Upper lobe of left lung (tissue), 6 donors: ENCODE data around the gene CYSRT1. TPM values are rescaled to one million over a fixed set of nuclear protein-coding genes. Genes with fewer than 3 reads are reported as not detected.
A peak's percentile ranks its signal among the peaks of the same experiment; 100 is the strongest.

Experiments used
- ATAC-seq, 2 donors: fragments of 200-7000 bp; cut with Tn5 transposase; one replicate each; pipeline ENCODE4 v1.9.1; 2022; ENCODE audit warnings: mild to moderate bottlenecking in 2 of 2, moderate library complexity in 2 of 2; ENCODE audit not compliant: low FRiP score in 2 of 2
- DNase-seq, 2 donors: peaks; one replicate each; pipeline ENCODE4 v3.0.0-alpha.2; 2019 to 2020
- H3K27ac ChIP-seq, 4 donors: fragments of 200-600 bp; sonication (generic); one replicate each; pipeline ENCODE4 v1.5.1; 2016 to 2019
- H3K27me3 ChIP-seq, 4 donors: fragments of 200-600 bp; sonication (generic); one replicate each; pipeline ENCODE4 v1.5.1; 2017 to 2019
- H3K36me3 ChIP-seq, 4 donors: fragments of 200-600 bp; sonication (generic); one replicate each; pipeline ENCODE4 v1.5.1; 2016 to 2019
- H3K4me1 ChIP-seq, 4 donors: fragments of 200-600 bp; sonication (generic); one replicate each; pipeline ENCODE4 v1.5.1; 2018 to 2019
- H3K4me3 ChIP-seq, 4 donors: fragments of 200-600 bp; sonication (generic); one replicate each; pipeline ENCODE4 v1.5.1; 2017 to 2019; ENCODE audit warnings: mild to moderate bottlenecking in 2 of 4, moderate library complexity in 1 of 4
- H3K9me3 ChIP-seq, 4 donors: fragments of 200-600 bp; sonication (generic); one replicate each; pipeline ENCODE4 v1.5.1; 2018 to 2019
- EP300 ChIP-seq, 4 donors: sonication (generic); formaldehyde crosslinking; IDR thresholded peaks; one replicate each; pipeline ENCODE4 v1.5.1; 2017; ENCODE audit warnings: antibody characterized with exemption in 4 of 4, control low read depth in 2 of 4
- POLR2A ChIP-seq, 4 donors: fragments of 450-650 bp; IDR thresholded peaks; one replicate each; pipeline ENCODE4 v1.5.1; 2016 to 2017; ENCODE audit warnings: antibody characterized with exemption in 4 of 4, mild to moderate bottlenecking in 2 of 4
- POLR2AphosphoS5 ChIP-seq, 2 donors: sonication (generic); formaldehyde crosslinking; IDR thresholded peaks; one replicate each; pipeline ENCODE4 v1.5.1; 2017; ENCODE audit warnings: antibody characterized with exemption in 2 of 2
- WGBS, 2 donors: methylation state at CpG; one replicate each; pipeline ENCODE4 v1.1.5; 2017 to 2018; 5-methylcytosine and 5-hydroxymethylcytosine counted together
- total RNA-seq, 6 donors: library from RNA; depleted of rRNA in 4 of 6; stranded (reverse); fragments of >200 nt in 4 of 6; gene quantifications; one replicate each; pipeline versions ENCODE4 v1.1.0 to v1.2.1, GENCODE V29; 2016 to 2021
- TF ChIP-seq, protein P1 (sequence below), 6 experiments: fragments of 450-650 bp in 4 of 6; fragments of 200-600 bp in 2 of 6; sonication (generic) in 2 of 6; IDR thresholded peaks; one replicate each; pipeline ENCODE4 v1.5.1; 2016 to 2019; ENCODE audit warnings: antibody characterized with exemption in 6 of 6
- donor health status: DM: no; HTN: no; CAD: no; lungs with moderate emphysema.
- donor health status: DM: no; HTN: yes; CAD: no; lungs with severe emphysema.

CYSRT1 gene
- total RNA-seq, 6 donors from 2014 or later: 0.20 to 2.0 (median 0.97) TPM; not detected in 1

DNA sequence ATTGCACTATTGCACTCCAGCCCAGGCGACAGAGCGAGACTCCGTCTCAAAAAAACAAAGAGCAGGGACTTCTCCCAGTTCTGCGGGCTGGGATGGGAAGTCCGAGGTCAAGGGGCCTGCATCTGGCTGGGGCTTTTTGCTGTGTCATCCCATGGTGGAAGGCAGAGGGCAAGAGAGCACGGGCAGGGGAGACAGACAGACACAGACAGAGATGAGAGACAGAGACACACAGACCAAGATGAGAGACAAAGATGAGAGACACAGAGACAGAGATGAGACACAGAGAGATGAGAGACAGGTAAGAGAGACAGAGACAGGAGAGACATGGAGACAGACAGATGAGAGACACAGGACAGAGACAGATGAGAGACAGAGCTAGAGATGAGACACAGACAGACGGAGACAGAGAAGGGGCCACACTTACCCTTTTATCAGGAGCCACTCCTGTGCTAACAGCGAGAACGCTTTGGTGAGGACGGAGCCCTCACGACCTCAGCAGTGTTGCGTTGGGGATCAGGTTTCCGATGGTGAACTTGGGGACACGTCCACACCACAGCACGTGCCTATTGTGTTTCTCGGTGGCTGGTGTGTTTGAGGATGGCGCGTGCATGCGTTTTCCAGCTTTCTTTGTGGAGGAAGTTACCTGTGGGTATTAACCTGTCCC, 43.7 kb downstream of the CYSRT1 start:
- ATAC-seq (no peak), DNase-seq (no peak)
- H3K27ac ChIP-seq: peak overlapping the region; percentile 70 to 85 (median 82)
- TF ChIP-seq EP300 (IDR thresholded peaks at IDR 0.05): no peak
- no peak for TF ChIP-seq POLR2AphosphoS5 (IDR thresholded peaks at IDR 0.05)
- TF ChIP-seq, protein P1, sequence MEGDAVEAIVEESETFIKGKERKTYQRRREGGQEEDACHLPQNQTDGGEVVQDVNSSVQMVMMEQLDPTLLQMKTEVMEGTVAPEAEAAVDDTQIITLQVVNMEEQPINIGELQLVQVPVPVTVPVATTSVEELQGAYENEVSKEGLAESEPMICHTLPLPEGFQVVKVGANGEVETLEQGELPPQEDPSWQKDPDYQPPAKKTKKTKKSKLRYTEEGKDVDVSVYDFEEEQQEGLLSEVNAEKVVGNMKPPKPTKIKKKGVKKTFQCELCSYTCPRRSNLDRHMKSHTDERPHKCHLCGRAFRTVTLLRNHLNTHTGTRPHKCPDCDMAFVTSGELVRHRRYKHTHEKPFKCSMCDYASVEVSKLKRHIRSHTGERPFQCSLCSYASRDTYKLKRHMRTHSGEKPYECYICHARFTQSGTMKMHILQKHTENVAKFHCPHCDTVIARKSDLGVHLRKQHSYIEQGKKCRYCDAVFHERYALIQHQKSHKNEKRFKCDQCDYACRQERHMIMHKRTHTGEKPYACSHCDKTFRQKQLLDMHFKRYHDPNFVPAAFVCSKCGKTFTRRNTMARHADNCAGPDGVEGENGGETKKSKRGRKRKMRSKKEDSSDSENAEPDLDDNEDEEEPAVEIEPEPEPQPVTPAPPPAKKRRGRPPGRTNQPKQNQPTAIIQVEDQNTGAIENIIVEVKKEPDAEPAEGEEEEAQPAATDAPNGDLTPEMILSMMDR (IDR thresholded peaks at IDR 0.05): no peak
- H3K9me3 ChIP-seq: no peaks in the 10 kb centered on the region
- peak overlapping the region in 3 of 4 donors; percentile 2 to 31 (median 26) for H3K4me3 ChIP-seq
- 47 to 69% methylated on average over 12 to 19 of the region's 19 CpGs for WGBS, 2 donors
- peaks cover 15 to 74% (median 44%) of the 10 kb centered on the region in 4 donors for H3K36me3 ChIP-seq
- no peaks in the 10 kb centered on the region for H3K27me3 ChIP-seq
- H3K4me1 ChIP-seq: peaks cover 39 to 67% (median 42%) of the 10 kb centered on the region in 4 donors

DNA sequence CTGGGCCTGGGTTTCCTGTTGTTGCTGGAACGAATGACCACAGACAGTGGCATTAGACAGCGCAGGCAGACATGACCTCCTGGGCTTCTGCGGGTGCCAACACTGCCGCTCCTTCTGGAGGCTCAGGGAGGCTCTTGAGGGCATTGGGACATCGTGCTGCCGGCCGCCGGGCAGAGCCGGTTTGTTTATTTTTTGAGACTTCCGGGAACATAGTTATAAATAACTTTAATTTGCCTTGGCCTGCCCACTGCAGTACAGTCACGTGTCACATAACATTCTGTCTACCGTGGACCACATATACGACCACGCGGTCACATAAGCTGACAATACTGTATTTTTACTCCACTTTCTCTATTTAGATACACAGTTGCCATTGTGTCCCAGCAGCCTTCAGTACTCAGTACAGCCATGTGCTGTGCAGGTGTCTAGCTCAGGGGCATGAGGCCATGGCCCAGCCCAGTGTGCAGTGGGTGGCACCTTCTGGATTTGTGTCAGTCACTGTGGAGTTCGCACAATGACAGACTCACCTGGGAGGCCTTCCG, 44.3 kb downstream of the CYSRT1 start:
- Histone ChIP-seq H3K4me3 (peak overlapping the region in 3 of 4 donors; percentile 2 to 31 (median 26)), H3K9me3 (no peaks in the 10 kb centered on the region), H3K27ac (peak overlapping the region; percentile 70 to 85 (median 82)), H3K27me3 (no peaks in the 10 kb centered on the region), H3K4me1 (peaks cover 39 to 73% (median 48%) of the 10 kb centered on the region in 4 donors), H3K36me3 (peaks cover 12 to 68% (median 38%) of the 10 kb centered on the region in 4 donors)
- DNase-seq: peak; percentile 85 to 86
- 36 to 51% methylated on average over 17 of the region's 17 CpGs for WGBS, 2 donors
- TF ChIP-seq POLR2AphosphoS5 (IDR thresholded peaks at IDR 0.05): peak; percentile 60 to 76
- TF ChIP-seq POLR2A (IDR thresholded peaks at IDR 0.05): peak in 2 of 4 donors; percentile 36 to 47
- TF ChIP-seq EP300 (IDR thresholded peaks at IDR 0.05): peak in 2 of 4 donors; percentile 44 to 59
- TF ChIP-seq, protein P1 (IDR thresholded peaks at IDR 0.05): no peak
- peak; percentile 43 to 72 for ATAC-seq

DNA sequence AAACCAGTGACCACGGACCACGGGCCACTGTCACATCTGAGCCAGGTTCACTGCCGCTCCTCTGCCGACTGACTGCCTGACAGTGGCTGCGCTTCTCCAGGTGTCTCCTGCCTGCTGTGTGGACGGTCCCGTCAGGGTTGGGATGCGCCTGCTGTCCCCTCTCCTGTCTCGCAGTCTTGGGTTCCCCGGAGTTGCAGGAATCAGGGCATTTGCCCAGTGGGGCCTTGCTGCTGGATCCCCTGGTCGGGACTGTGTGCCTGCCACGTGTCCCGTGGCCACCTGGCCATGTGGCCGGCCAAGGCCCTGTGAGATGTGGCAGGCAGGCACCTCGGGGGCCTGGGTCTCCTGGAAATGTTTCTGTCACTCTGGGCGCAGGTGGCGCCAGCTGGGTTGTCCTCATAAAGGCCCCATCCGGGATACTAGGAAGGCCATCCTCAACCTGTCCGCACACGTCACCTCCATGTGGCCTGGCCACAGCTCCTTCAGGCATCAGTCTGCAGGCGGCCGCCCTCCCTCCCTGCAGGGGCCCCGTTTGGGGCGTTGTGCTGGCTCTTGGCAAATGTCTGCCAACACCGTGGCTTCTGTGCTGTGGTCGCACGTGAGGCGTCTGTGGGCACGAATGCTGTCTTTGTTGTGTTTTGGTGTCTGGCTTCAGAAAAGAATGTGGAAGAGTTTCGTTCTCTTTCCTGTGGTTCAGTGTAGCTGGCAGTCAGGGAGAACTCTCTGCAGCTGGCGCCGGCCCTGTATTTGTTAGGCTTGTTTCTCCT, 46.1 kb downstream of the CYSRT1 start:
- Histone ChIP-seq H3K4me1 (peaks cover 47 to 91% (median 64%) of the 10 kb centered on the region in 4 donors), H3K36me3 (peaks cover 8 to 53% (median 28%) of the 10 kb centered on the region in 4 donors), H3K9me3 (no peaks in the 10 kb centered on the region), H3K4me3 (no peak overlapping the region), H3K27ac (peak overlapping the region in 2 of 4 donors; percentile 24 to 35), H3K27me3 (no peaks in the 10 kb centered on the region)
- TF ChIP-seq, protein P1 (IDR thresholded peaks at IDR 0.05): no peak
- TF ChIP-seq POLR2A (IDR thresholded peaks at IDR 0.05): no peak
- TF ChIP-seq EP300 (IDR thresholded peaks at IDR 0.05): no peak
- no peak for TF ChIP-seq POLR2AphosphoS5 (IDR thresholded peaks at IDR 0.05)
- DNase-seq (peak in 1 of 2 donors; percentile 69), ATAC-seq (no peak)
- WGBS, 2 donors: 68 to 78% methylated on average over 25 of the region's 32 CpGs

DNA sequence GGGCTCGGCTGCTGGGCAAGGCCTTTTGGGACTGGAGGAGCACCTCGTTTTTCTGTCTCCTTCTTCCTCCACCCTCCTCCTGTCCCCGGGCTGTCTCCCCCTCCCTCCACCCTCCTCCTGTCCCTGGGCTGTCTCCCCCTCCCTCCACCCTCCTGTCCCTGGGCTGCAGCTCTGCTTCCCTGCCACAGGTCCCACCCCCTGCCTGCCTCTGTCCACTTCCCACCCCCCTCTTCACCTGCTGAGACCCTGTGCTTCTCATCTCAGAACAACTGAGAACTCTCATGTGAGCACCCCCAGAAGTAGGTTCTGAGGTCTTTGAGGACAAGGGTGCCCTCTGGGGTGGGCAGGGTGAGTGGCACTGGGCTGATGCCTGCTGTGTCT, 46.7 kb downstream of the CYSRT1 start:
- ATAC-seq (no peak), DNase-seq (no peak)
- H3K27ac ChIP-seq: peak overlapping the region in 2 of 4 donors; percentile 24 to 95
- H3K36me3 ChIP-seq: peaks cover 7 to 47% (median 23%) of the 10 kb centered on the region in 4 donors
- H3K4me1 ChIP-seq: peaks cover 53 to 97% (median 69%) of the 10 kb centered on the region in 4 donors
- no peaks in the 10 kb centered on the region for H3K9me3 ChIP-seq
- 21 to 50% methylated on average over 2 to 3 of the region's 3 CpGs for WGBS, 2 donors
- TF ChIP-seq POLR2AphosphoS5 (IDR thresholded peaks at IDR 0.05) (no peak), EP300 (IDR thresholded peaks at IDR 0.05) (no peak), POLR2A (IDR thresholded peaks at IDR 0.05) (no peak)
- TF ChIP-seq, protein P1 (IDR thresholded peaks at IDR 0.05): no peak
- no peaks in the 10 kb centered on the region for H3K27me3 ChIP-seq
- no peak overlapping the region for H3K4me3 ChIP-seq
